Common myeloid progenitor, CD34-positive (primary cell): Measurements from ENCODE around the gene LDB2.

Source experiments
- CTCF ChIA-PET: fragments of 350-600 bp; sonication (Branson Sonifier 250); formaldehyde crosslinking; loops from one replicate; lab custom pipeline; 2021; ENCODE audit warnings: antibody characterized with exemption; lab: Charles Lee
- POLR2A ChIA-PET: fragments of 350-600 bp; sonication (Branson Sonifier 250); formaldehyde crosslinking; loops from one replicate; lab custom pipeline; 2021; ENCODE audit warnings: antibody characterized with exemption; lab: Charles Lee
- DNase-seq, 3 donors: peaks; one replicate each; pipeline versions ENCODE4 v3.0.0 to v3.0.0-alpha.2; 2013
- H3K27ac ChIP-seq, 2 experiments: 1 replicate in 1 of 2; 2 replicates in 1 of 2; pipeline ENCODE4 v1.7.0; 2013; ENCODE audit warnings: inconsistent platforms in 2 of 2, low read length in 2 of 2, mild to moderate bottlenecking in 2 of 2, low read depth in 1 of 2, moderate library complexity in 1 of 2; ENCODE audit not compliant: severe bottlenecking in 2 of 2, insufficient read depth in 1 of 2, poor library complexity in 1 of 2
- H3K27me3 ChIP-seq, 5 experiments: replicated peaks in 2 of 5; 1 replicate in 3 of 5; 2 replicates in 2 of 5; pipeline versions ENCODE4 v1.6.1 to v1.7.0; 2013; ENCODE audit warnings: low read length in 4 of 5, mild to moderate bottlenecking in 2 of 5, moderate library complexity in 2 of 5, inconsistent platforms in 1 of 5; ENCODE audit not compliant: insufficient read depth in 5 of 5, control insufficient read depth in 4 of 5
- H3K36me3 ChIP-seq, 4 experiments: 1 replicate in 2 of 4; 2 replicates in 2 of 4; pipeline versions ENCODE4 v1.6.1 to v1.7.0; 2013; ENCODE audit warnings: low read length in 3 of 4, control low read depth in 1 of 4, mild to moderate bottlenecking in 1 of 4; ENCODE audit not compliant: control insufficient read depth in 4 of 4, insufficient read depth in 4 of 4
- H3K4me1 ChIP-seq, 4 experiments: 1 replicate in 3 of 4; 2 replicates in 1 of 4; pipeline versions ENCODE4 v1.6.1 to v1.7.1; 2013; ENCODE audit warnings: low read length in 3 of 4, mild to moderate bottlenecking in 3 of 4, control low read depth in 1 of 4, inconsistent platforms in 1 of 4, moderate library complexity in 1 of 4; ENCODE audit not compliant: control insufficient read depth in 4 of 4, insufficient read depth in 4 of 4; ENCODE audit errors: control extremely low read depth in 1 of 4
- H3K4me3 ChIP-seq, 7 experiments: 1 replicate in 4 of 7; 2 replicates in 3 of 7; pipeline versions ENCODE4 v1.5.1 to v1.7.0; 2013; ENCODE audit warnings: mild to moderate bottlenecking in 7 of 7, low read length in 6 of 7, moderate library complexity in 6 of 7, inconsistent platforms in 2 of 7, low read depth in 2 of 7, control low read depth in 1 of 7; ENCODE audit not compliant: insufficient read depth in 4 of 7, control insufficient read depth in 1 of 7; ENCODE audit errors: extremely low read depth in 1 of 7
- H3K9me3 ChIP-seq, 5 experiments: 1 replicate in 4 of 5; 2 replicates in 1 of 5; pipeline versions ENCODE4 v1.6.1 to v1.7.1; 2013; ENCODE audit warnings: low read length in 4 of 5, mild to moderate bottlenecking in 2 of 5, inconsistent platforms in 1 of 5, low read depth in 1 of 5, moderate library complexity in 1 of 5; ENCODE audit not compliant: control insufficient read depth in 4 of 5, insufficient read depth in 2 of 5; ENCODE audit errors: control extremely low read depth in 1 of 5
- WGBS: methylation state at CpG from one replicate; pipeline ENCODE4 v1.1.5; 2013; ENCODE audit not compliant: insufficient coverage; 5-methylcytosine and 5-hydroxymethylcytosine counted together

Gene LDB2

DNA sequence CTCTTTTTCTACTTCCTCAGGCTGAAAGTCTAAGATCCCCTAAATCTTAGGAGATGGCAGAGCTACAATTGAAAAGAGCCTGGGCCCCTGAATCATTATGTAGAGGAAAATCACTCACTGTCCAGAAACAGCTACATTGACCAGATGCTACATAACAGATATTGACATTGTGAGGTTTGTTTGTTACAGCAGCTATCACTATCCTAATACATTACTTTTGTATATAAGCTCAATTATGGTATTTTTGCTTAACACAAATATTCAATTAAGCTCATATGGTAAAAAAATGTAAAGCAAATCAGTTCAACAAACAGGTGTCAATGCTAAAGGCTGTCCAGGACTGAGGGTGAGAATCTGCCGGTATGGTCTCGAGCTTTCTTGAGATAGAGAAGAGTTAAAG lies 89.4 kb downstream of the LDB2 start:
- DNase-seq, result no peak
- ChIA-PET POLR2A (no interaction called here), CTCF (no interaction called here)
- no peaks in the 10 kb centered on the region for H3K9me3 ChIP-seq
- no peaks in the 10 kb centered on the region for H3K4me1 ChIP-seq
- no CpG with 5 or more reads among the region's 2 CpGs for WGBS
- H3K4me3 ChIP-seq, result no peak overlapping the region
- peaks cover 0 to 6% (median 0%) of the 10 kb centered on the region in 5 experiments for H3K27me3 ChIP-seq
- H3K36me3 ChIP-seq, result no peaks in the 10 kb centered on the region
- no peak overlapping the region for H3K27ac ChIP-seq

DNA sequence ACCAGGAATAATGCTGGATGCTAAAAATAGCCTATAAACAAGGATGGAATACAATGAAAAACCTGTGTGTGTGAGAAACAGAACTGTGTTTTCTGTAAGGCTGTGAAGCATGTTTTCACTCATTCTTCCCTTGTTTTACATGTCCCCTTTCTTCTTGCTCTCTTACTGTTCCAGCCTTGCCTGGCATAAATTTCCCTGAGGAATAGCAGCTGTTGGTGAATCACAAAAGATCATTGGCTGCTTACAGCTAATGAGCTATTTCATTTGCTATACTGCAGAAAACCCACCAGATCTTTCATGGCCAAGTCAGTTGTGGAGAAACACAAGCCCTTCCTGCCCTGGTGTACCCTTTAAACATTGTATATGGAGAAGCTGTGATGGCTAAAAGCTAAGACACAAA lies 91.1 kb downstream of the LDB2 start:
- no peak overlapping the region for H3K4me3 ChIP-seq
- H3K4me1 ChIP-seq, result no peaks in the 10 kb centered on the region
- no peaks in the 10 kb centered on the region for H3K9me3 ChIP-seq
- H3K27me3 ChIP-seq, result peaks cover 0 to 6% (median 0%) of the 10 kb centered on the region in 5 experiments
- DNase-seq, result no peak
- POLR2A ChIA-PET, result no interaction called here
- CTCF ChIA-PET, result no interaction called here
- H3K27ac ChIP-seq, result no peak overlapping the region
- no peaks in the 10 kb centered on the region for H3K36me3 ChIP-seq

DNA sequence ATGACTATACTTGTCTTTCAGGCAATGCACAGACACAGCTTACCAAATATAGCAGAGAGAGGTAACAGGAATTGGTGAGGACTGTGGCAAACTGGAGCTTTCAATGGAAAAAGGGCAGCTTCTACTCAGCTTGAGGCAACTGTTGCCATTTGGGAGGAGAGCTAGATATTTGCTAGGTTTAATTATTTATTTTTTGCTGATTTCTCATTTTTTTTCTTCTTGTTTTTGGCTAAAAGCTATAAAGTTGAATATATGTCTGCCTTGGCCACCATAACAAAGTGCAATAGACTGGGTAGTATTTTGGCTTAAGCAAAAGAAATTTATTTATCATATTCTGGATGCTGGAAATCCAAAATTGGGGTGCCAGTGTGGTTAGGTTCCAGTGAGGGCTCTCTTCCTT lies 93.9 kb downstream of the LDB2 start:
- no peak overlapping the region for H3K4me3 ChIP-seq
- no peaks in the 10 kb centered on the region for H3K36me3 ChIP-seq
- no peaks in the 10 kb centered on the region for H3K4me1 ChIP-seq
- H3K9me3 ChIP-seq, result no peaks in the 10 kb centered on the region
- DNase-seq, result no peak
- POLR2A ChIA-PET, result no interaction called here
- CTCF ChIA-PET, result no interaction called here
- H3K27ac ChIP-seq, result no peak overlapping the region
- H3K27me3 ChIP-seq, result peaks cover 0 to 6% (median 0%) of the 10 kb centered on the region in 5 experiments

DNA sequence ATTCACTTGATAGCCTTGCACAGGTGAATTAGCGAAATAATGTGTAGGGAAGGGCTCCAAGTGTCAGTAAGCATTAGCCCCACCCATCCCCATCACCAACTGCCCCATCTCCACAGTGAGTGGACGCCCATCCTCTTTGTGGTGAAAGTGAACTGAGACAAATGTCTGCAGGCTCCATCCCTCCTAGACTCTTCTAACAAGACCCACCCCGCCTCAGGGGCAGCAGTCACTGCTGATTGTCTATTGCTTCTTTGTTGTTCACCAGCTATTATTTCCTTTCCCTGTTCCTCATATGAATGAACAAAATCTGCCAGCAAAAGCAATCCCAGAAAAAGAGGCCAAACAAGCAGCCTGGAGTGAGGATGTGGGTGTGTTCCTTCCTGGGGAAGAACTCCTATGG lies 96.4 kb downstream of the LDB2 start:
- Histone ChIP-seq H3K4me3 (no peak overlapping the region), H3K36me3 (no peaks in the 10 kb centered on the region), H3K27me3 (peaks cover 0 to 2% (median 0%) of the 10 kb centered on the region in 5 experiments), H3K27ac (no peak overlapping the region), H3K9me3 (no peaks in the 10 kb centered on the region), H3K4me1 (no peaks in the 10 kb centered on the region)
- no peak for DNase-seq
- CTCF ChIA-PET, result no interaction called here
- POLR2A ChIA-PET, result no interaction called here
- WGBS, result 83% methylated on average over 1 of the region's 3 CpGs

DNA sequence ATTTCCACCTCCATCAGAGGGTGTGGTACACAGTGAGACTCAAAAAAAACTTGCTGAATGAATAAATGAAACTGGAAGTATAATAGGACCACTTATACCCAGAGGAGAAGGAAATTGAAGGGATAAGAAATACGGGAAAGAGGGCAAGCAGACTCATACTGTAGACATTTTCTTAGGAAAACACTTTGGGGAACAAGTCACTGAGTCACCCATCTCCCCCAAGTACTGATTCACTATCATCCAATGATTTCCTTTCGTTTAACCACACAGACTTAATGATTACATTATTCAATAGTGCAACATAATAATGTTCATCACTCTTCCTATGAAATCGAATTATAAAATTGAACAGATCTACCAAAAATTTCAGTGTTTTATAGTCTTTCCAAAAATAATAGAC lies 97.1 kb downstream of the LDB2 start:
- Histone ChIP-seq H3K4me1 (no peaks in the 10 kb centered on the region), H3K36me3 (no peaks in the 10 kb centered on the region), H3K27ac (no peak overlapping the region), H3K27me3 (peaks cover 0 to 1% (median 0%) of the 10 kb centered on the region in 5 experiments), H3K9me3 (no peaks in the 10 kb centered on the region), H3K4me3 (no peak overlapping the region)
- ChIA-PET POLR2A (no interaction called here), CTCF (no interaction called here)
- WGBS, result no CpG with 5 or more reads among the region's 3 CpGs
- DNase-seq, result no peak

DNA sequence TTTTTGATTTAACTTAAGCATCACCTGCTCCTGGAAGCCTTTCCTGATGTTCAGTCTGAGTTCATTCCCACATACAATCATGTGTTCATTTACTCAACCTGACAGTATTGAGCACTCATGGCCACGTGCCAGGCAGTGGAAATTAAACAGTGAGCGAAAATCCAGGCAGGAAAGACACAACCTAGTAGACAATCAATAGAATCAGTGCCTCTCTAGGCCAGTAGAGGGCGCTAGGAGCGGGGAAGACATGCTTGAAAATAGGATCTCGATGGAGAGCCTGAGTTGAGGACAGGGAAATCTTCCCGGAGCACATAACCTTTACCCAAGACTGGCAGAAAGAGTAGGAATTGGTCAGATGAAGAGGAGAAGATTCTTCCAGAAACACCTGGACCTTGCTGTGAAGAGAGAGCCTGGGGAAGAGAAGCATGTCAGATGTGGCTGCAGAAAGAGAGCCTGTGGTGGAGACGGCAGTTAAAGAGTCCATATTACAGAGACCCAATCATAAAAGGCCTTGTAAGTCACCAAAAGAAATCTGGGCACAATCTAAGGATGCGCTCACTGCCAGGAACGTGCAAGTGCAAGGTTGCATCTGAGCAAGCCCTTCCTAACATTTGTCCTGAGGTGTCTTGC lies 103.5 kb downstream of the LDB2 start:
- CTCF ChIA-PET, result interaction anchor here (1.8 kb wide), 1 partner anchor 12 kb away, joined by 5 read pairs; no protein-coding TSS in a partner anchor

DNA sequence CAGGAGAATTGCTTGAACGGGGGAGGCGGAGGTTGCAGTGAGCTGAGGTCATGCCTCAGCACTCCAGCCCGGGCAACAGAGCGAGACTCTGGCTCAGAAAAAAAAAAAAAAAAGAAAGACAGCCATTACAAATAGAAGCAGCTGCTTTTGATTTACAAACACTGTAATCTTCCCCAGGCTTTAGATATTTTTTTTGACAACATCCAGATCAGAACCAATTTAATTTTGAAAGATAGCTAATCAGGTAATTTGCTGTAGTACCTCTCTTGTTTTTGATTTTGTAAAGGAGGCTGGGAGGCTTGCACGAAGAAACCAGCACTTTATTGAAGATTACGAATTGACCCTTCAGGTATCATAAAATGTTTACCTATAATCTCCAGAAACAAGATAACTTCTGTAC lies 107.0 kb downstream of the LDB2 start:
- no CpG with 5 or more reads among the region's 6 CpGs for WGBS
- DNase-seq, result no peak
- POLR2A ChIA-PET, result no interaction called here
- no peak overlapping the region for H3K4me3 ChIP-seq
- no peak overlapping the region for H3K27ac ChIP-seq
- no peaks in the 10 kb centered on the region for H3K9me3 ChIP-seq
- H3K36me3 ChIP-seq, result no peaks in the 10 kb centered on the region
- H3K4me1 ChIP-seq, result no peaks in the 10 kb centered on the region
- CTCF ChIA-PET, result no interaction called here
- peaks cover 0 to 3% (median 0%) of the 10 kb centered on the region in 5 experiments for H3K27me3 ChIP-seq

More for the DNA sequence above, 103.5 kb downstream of the LDB2 start:
- 66% methylated on average over 6 of the region's 9 CpGs for WGBS
- H3K4me3 ChIP-seq, result no peak overlapping the region
- H3K9me3 ChIP-seq, result no peaks in the 10 kb centered on the region
- POLR2A ChIA-PET, result no interaction called here
- H3K4me1 ChIP-seq, result no peaks in the 10 kb centered on the region
- peaks cover 0 to 3% (median 0%) of the 10 kb centered on the region in 5 experiments for H3K27me3 ChIP-seq
- DNase-seq, result peak; percentile 9 to 36 (median 20)
- no peak overlapping the region for H3K27ac ChIP-seq
- H3K36me3 ChIP-seq, result no peaks in the 10 kb centered on the region
